DOHH2 (cell line): ENCODE results near the gene B3GALNT1.

Source experiments
- H3F3A ChIP-seq: fragments of 200-600 bp; sonication (generic), shearing (Covaris generic); 2 replicates; pipeline ENCODE4 v1.6.0; 2016; ENCODE audit warnings: antibody characterized with exemption, mild to moderate bottlenecking; ENCODE audit not compliant: control insufficient read depth, insufficient read depth
- H3K27ac ChIP-seq: fragments of 200-600 bp; sonication (generic); 2 replicates; pipeline ENCODE4 v1.5.1; 2014; ENCODE audit warnings: low read depth, mild to moderate bottlenecking, low read length, moderate library complexity
- H3K27me3 ChIP-seq: fragments of 200-600 bp; sonication (generic); 2 replicates; pipeline ENCODE4 v1.6.1; 2014; ENCODE audit warnings: mild to moderate bottlenecking, low read length, mixed read lengths; ENCODE audit not compliant: control insufficient read depth
- H3K36me3 ChIP-seq: fragments of 200-600 bp; sonication (generic); 2 replicates; pipeline ENCODE4 v1.6.1; 2014; ENCODE audit warnings: mild to moderate bottlenecking, low read length, moderate library complexity, mixed read lengths; ENCODE audit not compliant: control insufficient read depth
- H3K4me1 ChIP-seq: fragments of 200-600 bp; sonication (generic); 2 replicates; pipeline ENCODE4 v1.6.1; 2014; ENCODE audit warnings: mild to moderate bottlenecking, low read length, mixed read lengths; ENCODE audit not compliant: control insufficient read depth
- H3K4me2 ChIP-seq: fragments of 200-600 bp; sonication (generic); 2 replicates; pipeline ENCODE4 v1.6.0; 2014; ENCODE audit warnings: mild to moderate bottlenecking, low read length, moderate library complexity
- H3K4me3 ChIP-seq: fragments of 200-600 bp; sonication (generic); 2 replicates; pipeline ENCODE4 v1.5.1; 2014; ENCODE audit warnings: mild to moderate bottlenecking, low read length, mixed read lengths
- H3K79me2 ChIP-seq: fragments of 200-600 bp; sonication (generic); 2 replicates; pipeline ENCODE4 v1.6.1; 2014; ENCODE audit warnings: mild to moderate bottlenecking, low read length, mixed read lengths; ENCODE audit not compliant: control insufficient read depth
- H3K9me2 ChIP-seq: fragments of 200-600 bp; sonication (generic); replicated peaks from 2 replicates; pipeline ENCODE4 v1.6.1; 2014; ENCODE audit warnings: mild to moderate bottlenecking, low read length, mixed read lengths; ENCODE audit not compliant: control insufficient read depth
- H3K9me3 ChIP-seq: fragments of 200-600 bp; sonication (generic); 2 replicates; pipeline ENCODE4 v1.6.1; 2014; ENCODE audit warnings: antibody characterized with exemption, low read length, mixed read lengths; ENCODE audit not compliant: control insufficient read depth, insufficient read depth
- H4K20me1 ChIP-seq: fragments of 200-600 bp; sonication (generic); 2 replicates; pipeline ENCODE4 v1.6.0; 2014; ENCODE audit warnings: low read depth, mild to moderate bottlenecking, antibody characterized with exemption, low read length, moderate library complexity; ENCODE audit not compliant: control insufficient read depth, insufficient read depth
- EZH2phosphoT487 ChIP-seq: fragments of 200-600 bp; sonication (generic); IDR thresholded peaks from 2 replicates; pipeline ENCODE4 v1.6.1; 2017; ENCODE audit warnings: borderline replicate concordance, mild to moderate bottlenecking, antibody characterized with exemption, low read length, moderate library complexity, mixed read lengths
- TF ChIP-seq, protein P1 (sequence below): fragments of 200-600 bp; sonication (generic); IDR thresholded peaks from one replicate; pipeline ENCODE4 v1.5.1; 2014; ENCODE audit warnings: antibody characterized with exemption, mild to moderate bottlenecking, low read depth, low read length; ENCODE audit not compliant: poor library complexity, severe bottlenecking

B3GALNT1 gene

DNA sequence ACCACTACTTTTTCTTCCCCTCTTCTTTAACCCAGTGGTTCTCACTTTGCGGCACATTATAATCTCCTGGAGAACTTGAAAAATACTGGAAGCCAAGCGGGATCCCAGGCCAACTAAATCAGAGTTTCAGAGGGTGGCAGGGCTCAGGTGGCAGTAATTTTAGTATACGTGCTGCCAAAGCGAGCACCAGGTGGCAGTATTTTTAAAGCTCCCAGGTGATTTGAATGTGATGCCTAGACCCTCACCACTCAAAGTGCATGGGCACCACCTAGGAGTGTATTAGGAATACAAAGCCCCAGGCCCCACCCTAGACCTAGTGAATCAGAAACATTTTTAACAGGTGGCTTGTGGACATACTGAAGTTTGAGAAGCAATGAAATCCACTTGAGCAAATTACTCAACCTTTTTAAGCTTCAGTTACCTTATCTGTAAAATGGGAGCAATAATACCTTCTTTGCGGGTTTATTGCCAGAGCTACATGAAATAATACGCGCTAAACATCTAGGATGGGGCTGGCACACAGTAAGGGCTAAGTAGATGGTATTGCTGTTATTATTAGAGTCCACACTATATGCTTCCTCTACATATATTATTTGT is 8.3 kb downstream of the B3GALNT1 start:
- TF ChIP-seq, protein P1, sequence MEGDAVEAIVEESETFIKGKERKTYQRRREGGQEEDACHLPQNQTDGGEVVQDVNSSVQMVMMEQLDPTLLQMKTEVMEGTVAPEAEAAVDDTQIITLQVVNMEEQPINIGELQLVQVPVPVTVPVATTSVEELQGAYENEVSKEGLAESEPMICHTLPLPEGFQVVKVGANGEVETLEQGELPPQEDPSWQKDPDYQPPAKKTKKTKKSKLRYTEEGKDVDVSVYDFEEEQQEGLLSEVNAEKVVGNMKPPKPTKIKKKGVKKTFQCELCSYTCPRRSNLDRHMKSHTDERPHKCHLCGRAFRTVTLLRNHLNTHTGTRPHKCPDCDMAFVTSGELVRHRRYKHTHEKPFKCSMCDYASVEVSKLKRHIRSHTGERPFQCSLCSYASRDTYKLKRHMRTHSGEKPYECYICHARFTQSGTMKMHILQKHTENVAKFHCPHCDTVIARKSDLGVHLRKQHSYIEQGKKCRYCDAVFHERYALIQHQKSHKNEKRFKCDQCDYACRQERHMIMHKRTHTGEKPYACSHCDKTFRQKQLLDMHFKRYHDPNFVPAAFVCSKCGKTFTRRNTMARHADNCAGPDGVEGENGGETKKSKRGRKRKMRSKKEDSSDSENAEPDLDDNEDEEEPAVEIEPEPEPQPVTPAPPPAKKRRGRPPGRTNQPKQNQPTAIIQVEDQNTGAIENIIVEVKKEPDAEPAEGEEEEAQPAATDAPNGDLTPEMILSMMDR, result peak; percentile 63
- TF ChIP-seq EZH2phosphoT487, result no peak
- no peaks in the 10 kb centered on the region for H3F3A ChIP-seq
- H3K27me3 ChIP-seq, result no peaks in the 10 kb centered on the region
- no peaks in the 10 kb centered on the region for H3K4me1 ChIP-seq
- H3K4me3 ChIP-seq, result no peak overlapping the region
- H3K79me2 ChIP-seq, result no peaks in the 10 kb centered on the region
- no peaks in the 10 kb centered on the region for H3K36me3 ChIP-seq
- H4K20me1 ChIP-seq, result no peaks in the 10 kb centered on the region
- H3K9me3 ChIP-seq, result no peaks in the 10 kb centered on the region
- no peak overlapping the region for H3K4me2 ChIP-seq
- H3K9me2 ChIP-seq, result no peaks in the 10 kb centered on the region
- no peak overlapping the region for H3K27ac ChIP-seq

DNA sequence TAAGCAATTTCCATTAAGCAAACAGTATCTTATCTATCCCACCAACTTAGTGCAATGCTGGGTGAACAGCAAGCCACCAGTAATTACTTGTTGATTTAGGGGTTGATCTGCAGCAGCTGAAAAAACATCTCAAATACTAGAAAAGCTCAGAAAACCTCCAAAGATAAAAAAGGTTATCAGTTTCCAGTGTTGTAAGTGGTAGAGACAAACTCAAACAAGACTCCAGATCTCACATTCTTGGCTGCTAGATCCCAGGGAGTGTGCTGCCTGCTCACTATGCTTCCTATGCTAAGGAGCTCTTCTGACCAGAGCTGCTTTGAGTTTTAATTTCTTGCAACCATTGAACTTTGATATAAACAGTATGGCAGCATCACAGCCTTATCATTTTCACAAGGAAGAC is 11.3 kb downstream of the B3GALNT1 start:
- Histone ChIP-seq H3K4me1 (no peaks in the 10 kb centered on the region), H3K27ac (no peak overlapping the region), H3K27me3 (no peaks in the 10 kb centered on the region), H3K79me2 (no peaks in the 10 kb centered on the region), H3K9me2 (no peaks in the 10 kb centered on the region), H4K20me1 (no peaks in the 10 kb centered on the region), H3F3A (no peaks in the 10 kb centered on the region), H3K4me3 (no peak overlapping the region), H3K36me3 (no peaks in the 10 kb centered on the region), H3K9me3 (no peaks in the 10 kb centered on the region), H3K4me2 (no peak overlapping the region)
- TF ChIP-seq EZH2phosphoT487, result no peak
- TF ChIP-seq, protein P1, result no peak

DNA sequence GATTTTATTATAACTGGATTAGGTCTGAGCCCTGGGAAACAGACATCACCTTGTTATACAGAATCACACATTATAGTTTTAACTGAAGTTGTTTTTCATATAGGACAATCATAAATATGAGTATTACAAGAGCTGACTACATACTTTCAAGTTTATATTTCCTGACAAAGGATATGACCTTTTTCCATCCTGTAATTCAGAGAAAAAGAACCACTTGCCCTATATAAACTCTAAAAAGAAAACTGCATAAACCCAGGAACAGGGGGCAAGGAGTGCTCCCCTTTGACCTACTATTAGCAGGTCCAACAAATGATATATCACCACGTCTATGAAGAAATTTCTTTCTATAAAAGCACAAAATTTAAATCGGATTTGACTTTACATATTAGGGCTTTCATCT is 20.9 kb downstream of the B3GALNT1 start:
- H3K9me2 ChIP-seq, result no peaks in the 10 kb centered on the region
- TF ChIP-seq EZH2phosphoT487, result no peak
- TF ChIP-seq, protein P1, result no peak
- no peaks in the 10 kb centered on the region for H4K20me1 ChIP-seq
- H3F3A ChIP-seq, result no peaks in the 10 kb centered on the region
- H3K4me3 ChIP-seq, result no peak overlapping the region
- H3K4me2 ChIP-seq, result no peak overlapping the region
- no peak overlapping the region for H3K27ac ChIP-seq
- no peaks in the 10 kb centered on the region for H3K27me3 ChIP-seq
- no peaks in the 10 kb centered on the region for H3K4me1 ChIP-seq
- H3K9me3 ChIP-seq, result no peaks in the 10 kb centered on the region
- no peaks in the 10 kb centered on the region for H3K79me2 ChIP-seq
- H3K36me3 ChIP-seq, result no peaks in the 10 kb centered on the region

DNA sequence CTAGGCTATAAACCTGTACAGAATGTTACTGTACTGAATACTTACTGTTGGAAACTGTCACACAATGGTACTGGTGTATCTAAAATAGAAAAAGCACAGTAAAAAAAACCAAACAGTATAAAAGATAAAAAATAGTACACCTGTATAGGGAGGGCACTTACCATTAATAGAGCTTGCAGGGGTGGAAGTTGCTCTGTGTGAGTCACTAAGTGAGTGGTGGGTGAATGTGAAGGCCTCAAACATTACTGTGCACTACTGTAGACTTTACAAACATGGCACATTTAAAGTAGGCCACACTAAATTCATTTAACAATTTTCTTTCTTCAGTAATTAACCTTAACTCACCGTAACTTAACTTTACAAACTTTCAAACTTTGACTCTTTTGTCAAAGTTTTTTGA is 22.0 kb downstream of the B3GALNT1 start:
- Histone ChIP-seq H3K79me2 (no peaks in the 10 kb centered on the region), H3F3A (no peaks in the 10 kb centered on the region), H3K9me2 (no peaks in the 10 kb centered on the region), H3K4me2 (no peak overlapping the region), H3K27me3 (no peaks in the 10 kb centered on the region), H3K9me3 (no peaks in the 10 kb centered on the region), H4K20me1 (no peaks in the 10 kb centered on the region), H3K4me1 (no peaks in the 10 kb centered on the region), H3K27ac (no peak overlapping the region), H3K4me3 (no peak overlapping the region), H3K36me3 (no peaks in the 10 kb centered on the region)
- TF ChIP-seq, protein P1, result no peak
- TF ChIP-seq EZH2phosphoT487, result no peak
